Thyroid gland (tissue), 4 donors: ENCODE measurements around the gene HRH3.

Source experiments
- POLR2A ChIP-seq, 2 donors: fragments of 450-650 bp; IDR thresholded peaks; one replicate each; pipeline ENCODE4 v1.6.1; 2017; ENCODE audit warnings: antibody characterized with exemption in 2 of 2, mild to moderate bottlenecking in 2 of 2, moderate library complexity in 1 of 2
- TF ChIP-seq, protein P1 (sequence below), 6 experiments: fragments of 200-600 bp in 3 of 6; fragments of 450-650 bp in 3 of 6; sonication (generic) in 3 of 6; IDR thresholded peaks; one replicate each; pipeline ENCODE4 v1.5.1; 2016 to 2019; ENCODE audit warnings: antibody characterized with exemption in 6 of 6, mild to moderate bottlenecking in 2 of 6, inconsistent platforms in 1 of 6, moderate library complexity in 1 of 6

DNA sequence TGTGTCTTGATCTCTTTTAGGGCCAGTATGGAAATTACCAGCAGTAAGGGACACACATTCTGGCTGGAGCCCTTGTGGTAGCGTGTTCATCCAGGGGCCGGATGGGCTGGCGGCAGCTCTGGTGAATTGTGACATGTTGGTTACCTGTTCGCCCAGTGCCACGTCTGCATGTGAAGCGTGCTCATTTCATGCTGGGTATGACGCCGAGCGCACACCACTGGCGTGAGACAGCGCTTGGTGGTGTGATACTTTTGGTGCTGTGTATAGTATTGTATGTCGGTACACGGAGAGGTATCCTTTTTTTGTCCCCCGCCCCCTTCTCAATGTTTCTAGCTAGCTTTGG, 40.9 kb downstream of the HRH3 start:
- TF ChIP-seq, protein P1, sequence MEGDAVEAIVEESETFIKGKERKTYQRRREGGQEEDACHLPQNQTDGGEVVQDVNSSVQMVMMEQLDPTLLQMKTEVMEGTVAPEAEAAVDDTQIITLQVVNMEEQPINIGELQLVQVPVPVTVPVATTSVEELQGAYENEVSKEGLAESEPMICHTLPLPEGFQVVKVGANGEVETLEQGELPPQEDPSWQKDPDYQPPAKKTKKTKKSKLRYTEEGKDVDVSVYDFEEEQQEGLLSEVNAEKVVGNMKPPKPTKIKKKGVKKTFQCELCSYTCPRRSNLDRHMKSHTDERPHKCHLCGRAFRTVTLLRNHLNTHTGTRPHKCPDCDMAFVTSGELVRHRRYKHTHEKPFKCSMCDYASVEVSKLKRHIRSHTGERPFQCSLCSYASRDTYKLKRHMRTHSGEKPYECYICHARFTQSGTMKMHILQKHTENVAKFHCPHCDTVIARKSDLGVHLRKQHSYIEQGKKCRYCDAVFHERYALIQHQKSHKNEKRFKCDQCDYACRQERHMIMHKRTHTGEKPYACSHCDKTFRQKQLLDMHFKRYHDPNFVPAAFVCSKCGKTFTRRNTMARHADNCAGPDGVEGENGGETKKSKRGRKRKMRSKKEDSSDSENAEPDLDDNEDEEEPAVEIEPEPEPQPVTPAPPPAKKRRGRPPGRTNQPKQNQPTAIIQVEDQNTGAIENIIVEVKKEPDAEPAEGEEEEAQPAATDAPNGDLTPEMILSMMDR (IDR thresholded peaks at IDR 0.05): no peak
- TF ChIP-seq POLR2A (IDR thresholded peaks at IDR 0.05): no peak
